Measurements from ENCODE around the gene OTX1.

DNA sequence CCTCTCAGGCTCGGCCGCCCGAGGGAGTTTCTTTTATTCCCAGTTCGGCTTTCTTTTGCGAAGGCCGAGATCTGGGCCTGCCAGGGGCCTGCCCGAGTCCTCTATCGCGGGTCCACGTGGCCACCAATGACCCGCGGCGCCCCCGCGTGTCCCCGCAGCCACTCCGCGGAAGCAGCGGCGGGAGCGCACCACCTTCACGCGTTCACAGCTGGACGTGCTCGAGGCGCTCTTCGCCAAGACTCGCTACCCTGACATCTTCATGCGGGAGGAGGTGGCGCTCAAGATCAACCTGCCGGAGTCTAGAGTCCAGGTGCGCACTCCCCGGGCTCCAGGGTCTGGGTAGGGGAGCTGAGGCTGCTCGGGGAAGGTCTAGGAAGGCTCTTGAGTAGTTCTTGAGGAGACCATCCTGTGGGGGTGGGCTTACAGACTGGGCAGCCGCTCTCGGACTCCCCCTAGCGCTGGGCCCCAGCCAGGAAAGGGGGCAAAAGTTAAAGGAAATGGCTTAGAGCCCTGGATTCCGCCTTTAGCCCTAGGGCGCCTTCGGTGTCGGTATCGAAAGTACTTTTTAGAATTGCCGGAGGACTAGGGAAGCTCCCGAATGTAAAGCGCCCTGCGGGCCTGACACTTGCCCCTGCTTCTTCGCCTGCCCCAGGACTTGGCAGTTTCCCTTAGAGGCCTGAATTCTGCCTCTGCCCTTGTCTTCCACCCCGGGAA lies 3.4 kb downstream of the OTX1 start:
- no peak for TF ChIP-seq POLR2A (IDR thresholded peaks at IDR 0.05; ENCODE audit: low read length)
- no peak for TF ChIP-seq GATA1 (IDR thresholded peaks at IDR 0.05; ENCODE audit: low read depth, low read length)

Measured in erythroblast (primary cell).